Common myeloid progenitor, CD34-positive (primary cell): Measurements from ENCODE around the gene UNC50.

Source experiments
- CTCF ChIA-PET: fragments of 350-600 bp; sonication (Branson Sonifier 250); formaldehyde crosslinking; loops from one replicate; lab custom pipeline; 2021; ENCODE audit warnings: antibody characterized with exemption; lab: Charles Lee
- POLR2A ChIA-PET: fragments of 350-600 bp; sonication (Branson Sonifier 250); formaldehyde crosslinking; loops from one replicate; lab custom pipeline; 2021; ENCODE audit warnings: antibody characterized with exemption; lab: Charles Lee
- DNase-seq, 3 donors: peaks; one replicate each; pipeline versions ENCODE4 v3.0.0 to v3.0.0-alpha.2; 2013
- H3K27ac ChIP-seq, 2 experiments: 1 replicate in 1 of 2; 2 replicates in 1 of 2; pipeline ENCODE4 v1.7.0; 2013; ENCODE audit warnings: inconsistent platforms in 2 of 2, low read length in 2 of 2, mild to moderate bottlenecking in 2 of 2, low read depth in 1 of 2, moderate library complexity in 1 of 2; ENCODE audit not compliant: severe bottlenecking in 2 of 2, insufficient read depth in 1 of 2, poor library complexity in 1 of 2
- H3K27me3 ChIP-seq, 5 experiments: replicated peaks in 2 of 5; 1 replicate in 3 of 5; 2 replicates in 2 of 5; pipeline versions ENCODE4 v1.6.1 to v1.7.0; 2013; ENCODE audit warnings: low read length in 4 of 5, mild to moderate bottlenecking in 2 of 5, moderate library complexity in 2 of 5, inconsistent platforms in 1 of 5; ENCODE audit not compliant: insufficient read depth in 5 of 5, control insufficient read depth in 4 of 5
- H3K36me3 ChIP-seq, 4 experiments: 1 replicate in 2 of 4; 2 replicates in 2 of 4; pipeline versions ENCODE4 v1.6.1 to v1.7.0; 2013; ENCODE audit warnings: low read length in 3 of 4, control low read depth in 1 of 4, mild to moderate bottlenecking in 1 of 4; ENCODE audit not compliant: control insufficient read depth in 4 of 4, insufficient read depth in 4 of 4
- H3K4me1 ChIP-seq, 4 experiments: 1 replicate in 3 of 4; 2 replicates in 1 of 4; pipeline versions ENCODE4 v1.6.1 to v1.7.1; 2013; ENCODE audit warnings: low read length in 3 of 4, mild to moderate bottlenecking in 3 of 4, control low read depth in 1 of 4, inconsistent platforms in 1 of 4, moderate library complexity in 1 of 4; ENCODE audit not compliant: control insufficient read depth in 4 of 4, insufficient read depth in 4 of 4; ENCODE audit errors: control extremely low read depth in 1 of 4
- H3K4me3 ChIP-seq, 7 experiments: 1 replicate in 4 of 7; 2 replicates in 3 of 7; pipeline versions ENCODE4 v1.5.1 to v1.7.0; 2013; ENCODE audit warnings: mild to moderate bottlenecking in 7 of 7, low read length in 6 of 7, moderate library complexity in 6 of 7, inconsistent platforms in 2 of 7, low read depth in 2 of 7, control low read depth in 1 of 7; ENCODE audit not compliant: insufficient read depth in 4 of 7, control insufficient read depth in 1 of 7; ENCODE audit errors: extremely low read depth in 1 of 7
- H3K9me3 ChIP-seq, 5 experiments: 1 replicate in 4 of 5; 2 replicates in 1 of 5; pipeline versions ENCODE4 v1.6.1 to v1.7.1; 2013; ENCODE audit warnings: low read length in 4 of 5, mild to moderate bottlenecking in 2 of 5, inconsistent platforms in 1 of 5, low read depth in 1 of 5, moderate library complexity in 1 of 5; ENCODE audit not compliant: control insufficient read depth in 4 of 5, insufficient read depth in 2 of 5; ENCODE audit errors: control extremely low read depth in 1 of 5
- WGBS: methylation state at CpG from one replicate; pipeline ENCODE4 v1.1.5; 2013; ENCODE audit not compliant: insufficient coverage; 5-methylcytosine and 5-hydroxymethylcytosine counted together

Gene UNC50

DNA sequence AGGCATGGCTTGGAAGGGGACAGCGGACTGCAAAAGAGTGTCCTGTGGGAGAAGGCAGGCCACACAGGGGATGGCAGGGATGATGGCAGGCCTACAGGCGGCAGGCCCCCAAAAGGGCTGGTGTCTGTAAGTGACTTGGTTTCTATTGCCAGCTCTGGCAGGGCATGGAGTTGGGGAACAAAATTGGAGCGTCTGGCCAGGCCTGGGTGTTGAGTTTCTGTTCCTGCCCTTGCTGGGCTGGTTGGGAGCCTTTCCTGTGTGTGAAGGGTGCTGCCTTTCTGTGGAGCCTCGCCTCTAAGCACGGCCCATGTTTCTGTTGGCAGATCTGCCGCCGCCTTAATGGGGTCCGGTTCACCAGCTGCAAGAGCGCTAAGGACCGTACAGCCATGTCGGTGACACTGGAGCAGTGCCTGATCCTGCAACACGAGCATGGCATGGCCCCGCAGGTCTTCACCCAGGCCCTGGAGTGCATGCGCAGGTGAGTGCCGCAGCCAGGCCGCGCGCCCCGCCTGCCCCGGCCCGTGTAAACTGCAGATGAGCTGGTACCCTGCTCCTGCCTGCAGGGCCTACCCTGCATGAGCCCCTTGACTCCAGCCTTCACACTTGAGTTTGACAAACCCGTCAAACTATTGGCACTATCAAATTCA, 31.6 kb upstream of the UNC50 start:
- Histone ChIP-seq H3K36me3 (peaks cover 4 to 61% (median 47%) of the 10 kb centered on the region in 4 experiments), H3K4me3 (no peak overlapping the region), H3K27ac (no peak overlapping the region), H3K27me3 (no peaks in the 10 kb centered on the region), H3K9me3 (no peaks in the 10 kb centered on the region), H3K4me1 (no peaks in the 10 kb centered on the region)
- whole genome bisulfite sequencing: 96% methylated on average over 21 of the region's 22 CpGs
- ChIA-PET POLR2A (no interaction called here), CTCF (interaction anchor here (1.1 kb wide), 1 partner anchor 12 kb away, joined by 3 read pairs; no protein-coding TSS in a partner anchor)
- no peak for DNase-seq

DNA sequence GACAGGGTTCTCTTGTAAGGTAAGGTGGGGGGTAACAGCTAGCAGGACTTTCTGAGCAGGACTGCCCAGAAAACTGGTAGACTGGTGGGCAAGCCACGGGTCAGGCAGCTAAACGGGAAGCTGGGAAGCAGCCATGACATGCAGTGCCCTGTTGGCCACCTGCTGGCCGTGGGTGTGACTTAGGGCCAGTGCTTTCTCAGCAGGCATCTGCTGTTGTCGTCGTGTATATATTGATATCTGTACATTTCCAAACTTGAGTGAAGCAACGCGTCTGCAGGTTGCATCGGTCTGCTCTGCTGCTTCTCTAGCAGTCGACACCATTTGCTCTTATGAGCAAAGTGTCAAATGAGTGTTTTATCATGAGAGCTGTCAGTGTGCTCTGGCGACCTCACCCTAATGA, 31.1 kb upstream of the UNC50 start:
- CTCF ChIA-PET: interaction anchor here (1.0 to 1.1 kb wide), 2 partner anchors 12 to 83 kb away, joined by 3 read pairs; no protein-coding TSS in a partner anchor
- H3K9me3 ChIP-seq: no peaks in the 10 kb centered on the region
- no peaks in the 10 kb centered on the region for H3K27me3 ChIP-seq
- 93% methylated on average over 10 of the region's 10 CpGs for WGBS
- POLR2A ChIA-PET: no interaction called here
- peaks cover 6 to 60% (median 47%) of the 10 kb centered on the region in 4 experiments for H3K36me3 ChIP-seq
- no peaks in the 10 kb centered on the region for H3K4me1 ChIP-seq
- H3K27ac ChIP-seq: no peak overlapping the region
- no peak for DNase-seq
- H3K4me3 ChIP-seq: no peak overlapping the region

DNA sequence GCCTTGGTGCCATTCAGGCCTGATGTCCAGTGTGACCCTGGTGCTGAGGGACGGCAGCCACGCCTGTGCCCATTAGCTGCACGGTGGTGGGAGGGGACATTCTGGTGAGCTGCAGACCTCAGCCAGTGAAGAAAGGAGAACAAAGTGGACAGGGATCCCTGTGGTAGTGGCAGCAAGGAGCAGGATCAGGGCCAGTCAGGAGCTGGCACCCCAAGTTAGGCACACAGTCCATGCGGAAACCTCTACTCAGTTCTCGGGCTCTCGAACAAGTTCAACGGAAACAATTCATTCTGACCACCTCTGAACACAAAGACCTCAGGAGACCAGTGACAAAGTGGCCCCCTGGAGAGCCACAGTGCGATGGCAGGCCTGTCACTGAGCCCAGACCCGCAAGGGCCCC, 30.2 kb upstream of the UNC50 start:
- no peaks in the 10 kb centered on the region for H3K9me3 ChIP-seq
- H3K4me1 ChIP-seq: no peaks in the 10 kb centered on the region
- peaks cover 6 to 58% (median 50%) of the 10 kb centered on the region in 4 experiments for H3K36me3 ChIP-seq
- H3K27me3 ChIP-seq: no peaks in the 10 kb centered on the region
- no peak overlapping the region for H3K27ac ChIP-seq
- no peak overlapping the region for H3K4me3 ChIP-seq
- POLR2A ChIA-PET: no interaction called here
- DNase-seq: no peak
- 99% methylated on average over 7 of the region's 9 CpGs for WGBS
- CTCF ChIA-PET: interaction anchor here (1.0 to 1.1 kb wide), 2 partner anchors 8 to 84 kb away, joined by 3 to 4 read pairs; no protein-coding TSS in a partner anchor

DNA sequence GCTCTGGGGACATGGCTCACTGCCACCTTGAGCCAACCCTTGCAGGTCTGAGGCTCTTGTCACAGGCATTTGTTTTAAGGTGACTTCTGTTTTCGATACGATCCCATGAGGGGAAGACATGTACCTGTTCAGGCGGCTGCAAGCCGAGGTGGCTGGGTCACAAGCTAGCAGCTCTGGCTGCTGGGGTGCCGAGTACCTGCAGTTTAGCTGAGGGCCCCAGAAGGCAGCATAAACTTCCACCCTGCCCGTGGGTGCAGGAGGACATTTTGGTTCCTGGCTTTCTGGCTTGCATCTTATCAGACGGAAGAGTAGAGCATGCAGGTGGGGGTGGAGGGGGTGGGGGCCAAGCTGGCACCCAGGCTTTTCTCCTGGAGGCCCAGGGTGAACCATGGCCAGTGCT, 28.5 kb upstream of the UNC50 start:
- Histone ChIP-seq H3K4me3 (no peak overlapping the region), H3K9me3 (no peaks in the 10 kb centered on the region), H3K27ac (no peak overlapping the region), H3K27me3 (no peaks in the 10 kb centered on the region), H3K36me3 (peaks cover 6 to 64% (median 47%) of the 10 kb centered on the region in 4 experiments), H3K4me1 (no peaks in the 10 kb centered on the region)
- WGBS: 90% methylated on average over 4 of the region's 7 CpGs
- CTCF ChIA-PET: interaction anchor here (1.0 to 1.6 kb wide), 4 partner anchors 12 to 487 kb away, joined by 3 to 6 read pairs (median 4); no protein-coding TSS in a partner anchor
- DNase-seq: no peak
- POLR2A ChIA-PET: no interaction called here

DNA sequence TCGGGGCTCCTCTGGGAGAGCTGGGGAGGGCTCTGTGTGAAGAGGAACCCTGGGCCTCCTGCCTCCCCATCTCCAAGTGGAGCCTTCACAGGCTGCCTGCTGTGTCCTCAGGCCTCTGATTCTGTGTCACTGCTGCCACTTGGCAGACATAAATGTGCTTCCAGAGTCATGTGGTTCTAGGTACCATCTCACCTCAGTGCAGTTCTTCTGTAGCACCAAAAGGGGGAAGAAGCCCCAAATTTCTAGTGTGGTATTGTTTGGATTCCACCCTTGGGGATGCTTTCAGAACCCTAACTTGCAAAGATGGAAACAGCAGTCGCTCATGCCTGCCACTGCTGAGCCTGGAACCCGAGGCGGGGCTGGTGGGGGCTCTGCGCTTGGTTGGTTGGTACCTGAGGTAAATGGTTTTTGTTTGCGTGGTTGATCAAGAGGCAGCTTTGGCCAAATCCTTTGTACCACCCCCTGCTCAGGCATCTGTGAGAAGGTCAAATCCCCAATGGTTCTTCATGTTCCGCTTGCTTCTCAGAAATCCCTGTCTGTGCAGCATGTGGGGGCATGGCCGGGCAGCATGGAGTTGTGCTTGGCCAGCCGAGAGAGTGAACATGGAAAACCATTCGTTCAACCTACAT, 27.6 kb upstream of the UNC50 start:
- H3K9me3 ChIP-seq: no peaks in the 10 kb centered on the region
- no peaks in the 10 kb centered on the region for H3K27me3 ChIP-seq
- no peaks in the 10 kb centered on the region for H3K4me1 ChIP-seq
- POLR2A ChIA-PET: no interaction called here
- 94% methylated on average over 8 of the region's 10 CpGs for WGBS
- CTCF ChIA-PET: interaction anchor here (1.1 to 1.8 kb wide), 4 partner anchors 9 to 22 kb away, joined by 3 to 6 read pairs (median 4); no protein-coding TSS in a partner anchor
- no peak overlapping the region for H3K4me3 ChIP-seq
- H3K36me3 ChIP-seq: peaks cover 6 to 64% (median 46%) of the 10 kb centered on the region in 4 experiments
- peak in 2 of 3 donors; percentile 10 to 14 for DNase-seq
- no peak overlapping the region for H3K27ac ChIP-seq

DNA sequence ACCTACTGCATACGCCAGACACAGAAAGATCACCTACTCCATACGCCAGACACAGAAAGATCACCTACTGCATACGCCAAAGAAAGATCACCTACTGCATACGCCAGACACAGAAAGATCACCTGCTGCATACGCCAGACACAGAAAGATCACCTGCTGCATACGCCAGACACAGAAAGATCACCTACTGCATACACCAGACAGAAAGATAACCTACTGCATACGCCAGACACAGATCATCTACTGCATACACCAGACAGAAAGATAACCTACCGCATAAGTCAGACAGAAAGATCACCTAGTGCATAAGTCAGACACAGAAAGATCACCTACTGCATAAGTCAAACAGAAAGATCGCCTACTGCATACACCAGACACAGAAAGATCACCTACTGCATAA, 25.9 kb upstream of the UNC50 start:
- WGBS: 96% methylated on average over 8 of the region's 9 CpGs
- H3K27ac ChIP-seq: no peak overlapping the region
- ChIA-PET CTCF (interaction anchor here (1.0 kb wide), 1 partner anchor 24 kb away, joined by 5 read pairs; no protein-coding TSS in a partner anchor), POLR2A (no interaction called here)
- no peaks in the 10 kb centered on the region for H3K27me3 ChIP-seq
- H3K4me1 ChIP-seq: no peaks in the 10 kb centered on the region
- H3K9me3 ChIP-seq: no peaks in the 10 kb centered on the region
- no peak for DNase-seq
- no peak overlapping the region for H3K4me3 ChIP-seq
- peaks cover 4 to 58% (median 39%) of the 10 kb centered on the region in 4 experiments for H3K36me3 ChIP-seq

DNA sequence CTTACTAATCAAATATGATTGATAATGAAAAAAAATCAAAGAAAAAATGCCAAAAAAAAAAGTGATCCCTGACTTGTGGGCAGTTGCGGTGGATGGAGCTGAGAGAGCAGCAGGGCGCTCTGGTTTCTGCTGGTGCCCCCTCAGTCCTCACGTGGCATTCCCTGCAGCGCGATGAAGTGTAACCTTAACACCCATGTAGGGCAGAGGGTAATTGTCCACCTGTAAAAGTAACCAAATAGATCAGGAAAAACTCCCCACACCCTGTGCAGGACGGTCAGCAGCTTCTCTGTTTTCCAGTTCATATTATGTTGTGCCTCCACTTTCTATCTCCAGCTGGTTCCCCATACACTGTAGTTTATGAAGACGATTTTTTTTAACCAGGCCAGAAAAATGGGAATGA, 25.1 kb upstream of the UNC50 start:
- Histone ChIP-seq H3K4me1 (no peaks in the 10 kb centered on the region), H3K36me3 (peaks cover 4 to 52% (median 37%) of the 10 kb centered on the region in 4 experiments), H3K27me3 (no peaks in the 10 kb centered on the region), H3K9me3 (no peaks in the 10 kb centered on the region), H3K4me3 (no peak overlapping the region), H3K27ac (no peak overlapping the region)
- 100% methylated on average over 3 of the region's 7 CpGs for WGBS
- ChIA-PET CTCF (interaction anchor here (0.9 to 1.0 kb wide), 2 partner anchors 8 to 23 kb away, joined by 3 to 5 read pairs; no protein-coding TSS in a partner anchor), POLR2A (no interaction called here)
- DNase-seq: no peak
